ENCODE measurements around the gene SLC37A4.
"Not testable (repeated sequence)": the region's sequence is repeated elsewhere in the genome, so short reads cannot be mapped to it uniquely, and the experiment has no call there.

The SLC37A4 gene

DNA sequence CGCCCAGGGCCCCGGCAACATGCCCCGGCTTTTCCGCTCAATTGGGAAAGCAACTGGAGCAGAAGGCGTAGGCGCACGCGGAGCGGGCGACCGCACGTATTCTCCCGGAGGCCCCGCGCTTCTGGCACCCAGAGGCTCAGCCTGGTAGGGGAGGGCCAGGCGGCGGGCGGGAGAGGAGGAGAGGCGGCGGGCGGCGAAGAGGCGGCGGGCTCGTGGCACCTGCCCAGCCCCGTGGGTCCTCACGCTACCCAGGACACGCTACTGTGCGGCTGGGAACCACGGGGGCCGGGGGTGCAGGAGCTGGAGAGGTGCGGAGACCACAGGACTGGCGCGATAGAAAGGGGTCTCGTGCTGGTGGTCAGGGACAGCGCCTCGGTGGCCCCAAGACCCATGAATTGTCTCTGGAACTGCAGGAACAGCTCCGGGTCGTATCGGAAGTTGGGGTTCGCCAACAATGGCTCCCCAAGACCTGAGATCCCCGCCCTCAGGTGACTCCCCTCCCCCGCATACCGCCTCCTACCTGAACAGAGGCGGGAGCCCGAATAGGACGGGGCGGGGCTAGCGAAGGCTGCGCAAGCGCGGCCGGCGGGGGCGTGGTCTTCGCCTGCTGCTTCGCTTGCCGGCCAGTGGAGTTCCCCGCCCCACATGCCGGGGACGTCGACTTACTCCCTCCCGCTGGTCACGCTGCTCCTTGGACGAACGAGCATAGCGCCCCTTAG, at the start of gene SLC37A4:
TSS of gene SLC37A4 (minus strand) at position 549 of the 719 bp plus-strand sequence.
- no peaks in the 10 kb centered on the region for H3K9me3 Mint-ChIP-seq
- H3K4me1 Mint-ChIP-seq (ENCODE audit: low read depth) = peaks cover 34% of the 10 kb centered on the region
- peaks cover 45% of the 10 kb centered on the region for H3K36me3 Mint-ChIP-seq (ENCODE audit: low read depth)
- intact Hi-C loops (cut with micrococcal nuclease) = loop anchor here (1.0 kb wide), 2 partner anchors 12 to 32 kb away; partner anchors contain the start of genes CENATAC, RPS25 and TRAPPC4
- H3K27me3 Mint-ChIP-seq = peaks cover 2% of the 10 kb centered on the region
- H3K27ac Mint-ChIP-seq = peak within 1 kb of the TSS; percentile 90
- H3K4me3 Mint-ChIP-seq = peak within 1 kb of the TSS; percentile 86

DNA sequence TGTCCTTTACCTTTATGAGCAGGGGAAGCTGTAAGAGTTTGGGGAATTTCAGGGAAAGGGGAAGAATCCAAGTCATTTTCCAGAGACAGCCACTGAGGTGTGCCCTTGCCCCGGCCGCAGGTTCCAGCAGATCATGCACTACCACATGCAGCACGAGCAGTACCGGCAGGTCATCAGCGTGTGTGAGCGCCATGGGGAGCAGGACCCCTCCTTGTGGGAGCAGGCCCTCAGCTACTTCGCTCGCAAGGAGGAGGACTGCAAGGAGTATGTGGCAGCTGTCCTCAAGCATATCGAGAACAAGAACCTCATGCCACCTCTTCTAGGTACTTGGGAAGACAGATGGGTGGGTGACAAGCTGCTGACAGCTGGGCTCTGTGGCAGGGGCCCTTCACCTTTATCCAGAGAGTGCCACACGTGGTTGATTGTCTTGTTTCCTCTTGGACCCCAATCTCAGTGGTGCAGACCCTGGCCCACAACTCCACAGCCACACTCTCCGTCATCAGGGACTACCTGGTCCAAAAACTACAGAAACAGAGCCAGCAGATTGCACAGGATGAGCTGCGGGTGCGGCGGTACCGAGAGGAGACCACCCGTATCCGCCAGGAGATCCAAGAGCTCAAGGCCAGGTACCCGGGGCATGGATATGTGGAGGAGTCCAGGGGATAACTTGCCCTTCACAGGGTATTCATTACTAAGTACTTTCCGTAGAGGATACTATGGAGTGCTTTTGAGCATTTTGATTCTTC, 48.2 kb upstream of the SLC37A4 start:
- Mint-ChIP-seq H3K27ac (no peak overlapping the region), H3K4me3 (no peak overlapping the region), H3K27me3 (no peaks in the 10 kb centered on the region), H3K36me3 (ENCODE audit: low read depth) (peaks cover 90% of the 10 kb centered on the region), H3K4me1 (ENCODE audit: low read depth) (peaks cover 25% of the 10 kb centered on the region), H3K9me3 (no peaks in the 10 kb centered on the region)
- intact Hi-C loops (cut with micrococcal nuclease) = no loop called here

DNA sequence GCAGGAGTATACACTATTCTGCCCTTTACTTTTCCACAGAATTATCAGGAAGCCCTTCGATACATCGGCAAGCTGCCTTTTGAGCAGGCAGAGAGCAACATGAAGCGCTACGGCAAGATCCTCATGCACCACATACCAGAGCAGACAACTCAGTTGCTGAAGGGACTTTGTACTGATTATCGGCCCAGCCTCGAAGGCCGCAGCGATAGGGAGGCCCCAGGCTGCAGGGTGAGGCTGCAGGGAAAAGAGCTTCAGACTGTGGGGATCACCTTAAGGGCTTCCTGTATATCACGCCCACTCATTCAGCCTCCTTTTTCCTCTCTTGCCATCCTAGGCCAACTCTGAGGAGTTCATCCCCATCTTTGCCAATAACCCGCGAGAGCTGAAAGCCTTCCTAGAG, 47.2 kb upstream of the SLC37A4 start:
- no peak overlapping the region for H3K27ac Mint-ChIP-seq
- intact Hi-C loops (cut with micrococcal nuclease) = no loop called here
- H3K4me1 Mint-ChIP-seq (ENCODE audit: low read depth) = peaks cover 25% of the 10 kb centered on the region
- no peaks in the 10 kb centered on the region for H3K27me3 Mint-ChIP-seq
- H3K4me3 Mint-ChIP-seq = no peak overlapping the region
- no peaks in the 10 kb centered on the region for H3K9me3 Mint-ChIP-seq
- H3K36me3 Mint-ChIP-seq (ENCODE audit: low read depth) = peaks cover 100% of the 10 kb centered on the region

DNA sequence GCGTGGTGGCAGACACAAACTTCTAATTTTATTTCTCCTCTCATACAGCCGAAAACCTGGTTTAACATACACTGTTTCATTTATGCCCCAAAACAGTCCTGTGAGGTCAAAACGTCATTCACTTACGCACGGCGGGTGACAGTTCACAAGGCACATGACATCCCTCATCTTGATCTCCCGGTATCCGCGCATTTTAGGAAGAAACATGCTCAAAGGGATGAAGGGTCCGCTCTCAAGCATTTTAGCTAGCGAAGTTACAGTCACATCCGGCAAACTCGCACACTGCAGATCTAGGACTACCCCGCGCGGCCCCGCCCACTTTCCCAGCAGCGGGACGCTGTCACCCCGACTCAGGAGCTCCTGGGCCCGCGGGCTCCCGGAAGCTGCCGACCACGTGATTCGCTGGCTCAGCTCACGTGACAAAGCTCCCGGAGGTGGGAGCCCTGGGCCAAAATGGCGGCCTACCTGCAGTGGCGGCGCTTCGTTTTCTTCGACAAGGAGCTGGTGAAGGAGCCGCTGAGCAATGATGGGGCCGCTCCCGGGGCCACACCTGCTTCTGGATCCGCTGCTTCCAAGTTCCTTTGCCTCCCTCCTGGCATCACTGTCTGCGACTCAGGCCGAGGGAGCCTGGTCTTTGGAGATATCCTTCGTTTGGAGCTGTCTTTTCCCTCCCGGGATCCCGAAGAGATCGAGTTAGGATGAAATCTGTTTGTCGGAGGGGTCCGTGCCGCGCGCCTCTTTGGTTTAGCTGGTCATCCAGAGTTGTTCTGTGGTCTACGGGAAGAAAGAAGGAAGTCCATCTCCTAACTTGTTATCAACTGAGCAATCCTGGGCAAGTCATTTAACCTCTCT, 36.9 kb upstream of the SLC37A4 start, which contains the start of gene VPS11:
TSS of gene VPS11 (plus strand) at position 448 of the 852 bp plus-strand sequence. CDS start at position 454, 6 bp downstream.
- no peaks in the 10 kb centered on the region for H3K9me3 Mint-ChIP-seq
- H3K4me3 Mint-ChIP-seq = peak within 1 kb of the TSS; percentile 82
- H3K4me1 Mint-ChIP-seq (ENCODE audit: low read depth) = peaks cover 30% of the 10 kb centered on the region
- H3K36me3 Mint-ChIP-seq (ENCODE audit: low read depth) = peaks cover 52% of the 10 kb centered on the region
- intact Hi-C loops (cut with micrococcal nuclease) = loop anchor here (1.0 kb wide), 1 partner anchor 10 kb away; the partner anchor contains the start of gene HYOU1
- no peaks in the 10 kb centered on the region for H3K27me3 Mint-ChIP-seq
- H3K27ac Mint-ChIP-seq = peak within 1 kb of the TSS; percentile 94

DNA sequence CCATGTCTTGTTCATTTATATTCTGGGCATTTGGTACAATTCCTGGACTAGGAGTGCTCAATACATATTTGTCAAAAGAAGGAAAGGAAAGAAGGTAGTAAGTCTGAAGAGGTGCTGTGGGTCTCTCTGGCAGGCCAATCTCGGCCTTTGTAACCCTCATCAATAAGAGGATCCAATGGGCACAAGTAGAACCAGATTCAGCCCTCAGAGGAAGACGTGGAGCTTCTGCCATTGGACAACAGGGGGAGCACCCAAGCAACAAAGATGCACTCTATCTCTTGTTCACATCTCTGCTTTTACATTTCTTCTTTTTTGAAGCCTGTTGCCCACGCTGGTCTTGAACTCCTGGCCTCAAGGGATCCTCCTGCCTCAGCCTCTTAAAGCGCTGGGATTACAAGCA, 34.7 kb upstream of the SLC37A4 start:
- Mint-ChIP-seq H3K4me3 (no peak overlapping the region), H3K4me1 (ENCODE audit: low read depth) (peaks cover 30% of the 10 kb centered on the region), H3K27ac (no peak overlapping the region), H3K27me3 (no peaks in the 10 kb centered on the region), H3K36me3 (ENCODE audit: low read depth) (peaks cover 42% of the 10 kb centered on the region), H3K9me3 (no peaks in the 10 kb centered on the region)
- intact Hi-C loops (cut with micrococcal nuclease) = no loop called here

DNA sequence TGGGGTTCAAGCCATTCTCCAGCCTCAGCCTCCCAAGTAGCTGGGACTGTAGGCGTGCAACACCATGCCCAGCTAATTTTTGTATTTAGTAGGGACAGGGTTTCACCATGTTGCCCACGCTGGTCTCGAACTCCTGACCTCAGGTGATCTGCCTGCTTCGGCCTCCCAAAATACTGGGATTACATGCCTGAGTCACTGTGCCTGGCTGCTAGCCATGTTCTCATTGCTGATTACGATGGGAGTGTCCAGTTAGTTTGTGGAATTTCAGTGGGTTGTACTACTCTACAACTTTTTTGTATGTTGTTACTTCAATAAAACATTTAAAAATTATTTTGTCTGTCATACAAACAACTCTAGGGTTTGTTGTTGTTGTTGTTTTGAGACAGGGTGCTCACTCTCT, 32.1 kb upstream of the SLC37A4 start:
- intact Hi-C loops (cut with micrococcal nuclease) = no loop called here
- Mint-ChIP-seq H3K27ac (no peak overlapping the region), H3K27me3 (no peaks in the 10 kb centered on the region), H3K9me3 (no peaks in the 10 kb centered on the region), H3K4me3 (no peak overlapping the region), H3K36me3 (ENCODE audit: low read depth) (peaks cover 31% of the 10 kb centered on the region), H3K4me1 (ENCODE audit: low read depth) (peaks cover 30% of the 10 kb centered on the region)

DNA sequence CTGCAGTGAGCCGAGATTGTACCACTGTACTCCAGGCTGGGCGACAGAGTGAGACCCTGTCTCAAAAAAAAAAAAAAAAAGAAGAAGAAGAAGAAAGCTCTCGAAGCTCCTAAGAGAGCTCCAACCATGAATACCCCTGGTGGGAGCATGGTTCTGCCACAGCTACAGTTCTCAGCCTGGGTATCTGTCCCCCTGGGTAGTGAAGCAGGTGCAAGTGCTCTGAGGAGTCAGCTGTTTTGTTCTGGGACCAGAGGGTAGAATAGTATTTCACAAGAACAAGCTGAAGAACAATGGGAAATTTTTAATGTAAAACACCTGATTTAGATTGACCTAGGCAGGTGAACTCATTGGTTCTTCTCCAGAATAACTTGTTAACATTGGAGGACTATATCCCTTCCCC, 30.6 kb upstream of the SLC37A4 start:
- H3K36me3 Mint-ChIP-seq (ENCODE audit: low read depth) = peaks cover 39% of the 10 kb centered on the region
- intact Hi-C loops (cut with micrococcal nuclease) = no loop called here

DNA sequence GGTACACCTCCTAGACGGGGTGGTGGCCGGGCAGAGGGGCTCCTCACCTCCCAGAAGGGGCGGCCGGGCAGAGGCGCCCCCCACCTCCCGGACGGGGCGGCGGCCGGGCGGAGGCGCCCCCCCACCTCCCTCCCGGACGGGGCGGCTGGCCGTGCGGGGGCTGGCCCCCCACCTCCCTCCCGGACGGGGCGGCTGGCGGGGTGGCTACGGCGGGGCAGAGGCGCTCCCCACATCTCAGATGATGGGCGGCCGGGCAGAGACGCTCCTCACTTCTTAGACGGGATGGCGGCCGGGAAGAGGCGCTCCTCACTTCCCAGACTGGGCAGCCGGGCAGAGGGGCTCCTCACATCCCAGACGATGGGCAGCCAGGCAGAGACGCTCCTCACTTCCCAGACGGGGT, 28.5 kb upstream of the SLC37A4 start:
- Mint-ChIP-seq H3K4me1 (ENCODE audit: low read depth) (peaks cover 37% of the 10 kb centered on the region), H3K36me3 (ENCODE audit: low read depth) (peaks cover 57% of the 10 kb centered on the region)
- H3K27me3 Mint-ChIP-seq; H3K9me3 Mint-ChIP-seq; H3K4me3 Mint-ChIP-seq; H3K27ac Mint-ChIP-seq; intact Hi-C loops (cut with micrococcal nuclease): not testable (repeated sequence)

More for the DNA sequence above, 30.6 kb upstream of the SLC37A4 start:
- no peaks in the 10 kb centered on the region for H3K27me3 Mint-ChIP-seq
- peaks cover 28% of the 10 kb centered on the region for H3K4me1 Mint-ChIP-seq (ENCODE audit: low read depth)
- no peaks in the 10 kb centered on the region for H3K9me3 Mint-ChIP-seq
- no peak overlapping the region for H3K27ac Mint-ChIP-seq
- no peak overlapping the region for H3K4me3 Mint-ChIP-seq

DNA sequence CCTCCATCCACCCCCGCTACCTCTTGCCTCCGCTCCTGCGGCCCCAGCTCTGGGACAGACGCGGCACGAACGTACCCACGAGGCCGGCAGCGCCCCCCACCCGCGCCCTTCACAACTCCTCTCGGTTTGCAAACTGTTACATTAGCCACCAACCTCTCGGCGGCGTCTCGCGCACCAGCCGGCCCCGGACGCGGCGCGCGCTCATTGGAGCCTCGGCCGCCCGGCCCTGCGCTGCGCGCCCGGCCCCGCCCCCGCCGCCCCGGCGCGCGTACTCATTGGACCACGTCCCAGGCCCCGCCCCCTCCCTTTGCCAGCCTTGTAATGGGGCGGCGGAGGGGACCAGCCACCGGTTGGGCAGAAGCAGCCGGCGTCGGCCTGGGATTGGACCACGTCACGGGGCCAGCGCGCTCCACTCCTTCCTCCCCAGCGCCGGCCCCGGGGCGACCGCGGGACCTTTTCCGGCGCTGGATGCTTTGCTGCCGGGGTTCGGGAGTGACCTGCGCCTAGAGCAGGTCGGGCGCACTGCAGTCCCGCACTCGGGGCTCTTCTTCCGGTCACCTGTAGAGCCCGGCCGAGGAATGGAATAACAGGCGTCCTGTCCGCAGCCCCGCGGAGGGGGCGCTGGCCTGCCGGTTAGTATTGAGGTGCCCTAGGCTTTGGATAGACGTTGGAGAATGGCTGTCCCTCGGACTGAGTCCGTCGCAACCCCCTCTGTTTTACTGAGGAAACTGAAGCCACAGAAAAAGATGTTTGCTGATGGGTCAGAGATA, 26.5 kb upstream of the SLC37A4 start, which contains the start of gene HYOU1:
TSS of gene HYOU1 (minus strand) at position 206 of the 770 bp plus-strand sequence. CDS start 1,045 bp downstream, outside the sequence.
- Mint-ChIP-seq H3K36me3 (ENCODE audit: low read depth) (peaks cover 70% of the 10 kb centered on the region), H3K4me1 (ENCODE audit: low read depth) (peaks cover 50% of the 10 kb centered on the region), H3K4me3 (peak within 1 kb of the TSS; percentile 94), H3K9me3 (no peaks in the 10 kb centered on the region), H3K27ac (peak within 1 kb of the TSS; percentile 89), H3K27me3 (no peaks in the 10 kb centered on the region)
- intact Hi-C loops (cut with micrococcal nuclease) = loop anchor here (1.0 to 2.0 kb wide), 4 partner anchors 10 to 60 kb away; partner anchors contain the start of genes HMBS and VPS11

DNA sequence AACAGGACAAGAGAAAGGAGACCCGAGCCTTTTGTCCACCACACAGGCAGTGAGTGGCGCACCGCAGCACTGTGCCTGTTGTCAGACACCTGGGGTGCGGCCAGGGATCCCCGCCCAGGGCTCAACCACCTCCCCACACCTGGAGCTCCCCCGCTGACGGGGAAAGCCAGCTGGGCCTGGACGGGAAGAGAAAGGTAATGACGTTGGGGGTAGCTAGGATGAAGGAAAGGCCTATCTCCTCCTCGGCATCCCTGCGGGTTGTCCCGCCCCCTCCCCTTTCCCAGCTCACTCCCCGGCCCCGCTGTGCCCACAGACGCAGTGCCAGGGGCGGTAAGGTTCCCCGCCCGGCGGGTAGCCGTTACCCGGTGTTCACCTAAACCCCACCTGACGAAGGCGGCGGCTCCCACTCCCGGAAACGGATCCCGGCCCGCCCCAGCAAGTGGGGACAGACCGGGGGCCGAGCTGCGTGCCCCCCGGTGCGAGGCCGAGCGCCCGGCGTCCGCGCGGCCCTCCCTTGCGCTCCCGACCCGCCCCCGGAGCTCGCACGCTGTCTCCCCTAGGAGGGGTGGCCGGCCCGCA, 25.8 kb upstream of the SLC37A4 start:
- Mint-ChIP-seq H3K4me3 (peak overlapping the region; percentile 90), H3K27me3 (no peaks in the 10 kb centered on the region), H3K36me3 (ENCODE audit: low read depth) (peaks cover 70% of the 10 kb centered on the region), H3K4me1 (ENCODE audit: low read depth) (peaks cover 50% of the 10 kb centered on the region), H3K9me3 (no peaks in the 10 kb centered on the region), H3K27ac (peak overlapping the region; percentile 89)
- intact Hi-C loops (cut with micrococcal nuclease) = loop anchor here (2.0 kb wide), 1 partner anchor 60 kb away; no protein-coding TSS in a partner anchor

DNA sequence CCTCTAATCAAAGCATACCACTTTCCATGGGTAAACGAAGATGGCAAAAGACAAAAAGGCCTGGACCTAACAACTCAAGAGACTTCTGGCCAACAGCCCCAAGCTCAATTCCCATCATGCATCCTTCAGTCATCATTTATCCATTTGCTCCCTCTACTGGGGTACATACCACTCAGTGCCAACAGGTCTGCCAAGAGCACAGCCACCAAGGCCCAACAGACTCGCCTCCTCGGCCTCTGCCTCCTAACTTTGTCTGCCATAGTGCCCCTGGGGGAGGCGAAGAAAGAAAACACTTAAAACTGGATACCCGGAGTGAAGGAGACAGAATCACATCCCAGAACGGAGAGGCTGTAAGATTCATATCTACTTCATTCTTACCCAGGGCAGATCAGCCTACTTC, 25.2 kb upstream of the SLC37A4 start:
- peak overlapping the region; percentile 90 for H3K4me3 Mint-ChIP-seq
- peaks cover 50% of the 10 kb centered on the region for H3K4me1 Mint-ChIP-seq (ENCODE audit: low read depth)
- peak overlapping the region; percentile 89 for H3K27ac Mint-ChIP-seq
- H3K27me3 Mint-ChIP-seq = no peaks in the 10 kb centered on the region
- no peaks in the 10 kb centered on the region for H3K9me3 Mint-ChIP-seq
- peaks cover 71% of the 10 kb centered on the region for H3K36me3 Mint-ChIP-seq (ENCODE audit: low read depth)
- intact Hi-C loops (cut with micrococcal nuclease) = loop anchor here (2.0 kb wide), 1 partner anchor 59 kb away; no protein-coding TSS in a partner anchor

DNA sequence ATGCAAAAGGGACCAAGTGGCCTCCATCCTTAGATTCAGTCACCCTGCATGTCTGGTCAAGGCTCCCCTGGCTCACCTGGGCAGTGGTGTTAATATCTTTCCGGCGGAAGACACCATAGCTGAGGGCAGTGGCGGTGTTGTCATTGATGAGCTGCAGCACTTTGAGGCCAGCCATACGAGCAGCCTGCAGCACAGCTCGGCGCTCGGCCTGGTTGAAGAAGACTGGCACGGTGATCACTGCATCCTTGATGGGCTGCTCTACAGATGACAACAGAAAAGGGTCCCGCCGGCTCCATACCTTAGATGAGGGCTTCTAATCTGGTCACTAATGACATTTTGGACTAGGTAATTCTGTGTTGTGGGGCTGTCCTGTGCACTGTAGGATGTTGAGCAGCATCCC, 23.7 kb upstream of the SLC37A4 start:
- no peaks in the 10 kb centered on the region for H3K9me3 Mint-ChIP-seq
- no peak overlapping the region for H3K4me3 Mint-ChIP-seq
- intact Hi-C loops (cut with micrococcal nuclease) = no loop called here
- no peak overlapping the region for H3K27ac Mint-ChIP-seq
- no peaks in the 10 kb centered on the region for H3K27me3 Mint-ChIP-seq
- H3K36me3 Mint-ChIP-seq (ENCODE audit: low read depth) = peaks cover 79% of the 10 kb centered on the region
- peaks cover 47% of the 10 kb centered on the region for H3K4me1 Mint-ChIP-seq (ENCODE audit: low read depth)

Data from dendritic cell treated with granulocyte-macrophage colony-stimulating factor and Interleukin-4, amounts not matched to agents 40 ng/mL and 50 ng/mL, for 4 days (primary cell).